ENCODE data around the gene BLTP3B. TPM values are rescaled to one million over a fixed set of nuclear protein-coding genes. Genes with fewer than 3 reads are reported as not detected.

Gene BLTP3B, protein sequence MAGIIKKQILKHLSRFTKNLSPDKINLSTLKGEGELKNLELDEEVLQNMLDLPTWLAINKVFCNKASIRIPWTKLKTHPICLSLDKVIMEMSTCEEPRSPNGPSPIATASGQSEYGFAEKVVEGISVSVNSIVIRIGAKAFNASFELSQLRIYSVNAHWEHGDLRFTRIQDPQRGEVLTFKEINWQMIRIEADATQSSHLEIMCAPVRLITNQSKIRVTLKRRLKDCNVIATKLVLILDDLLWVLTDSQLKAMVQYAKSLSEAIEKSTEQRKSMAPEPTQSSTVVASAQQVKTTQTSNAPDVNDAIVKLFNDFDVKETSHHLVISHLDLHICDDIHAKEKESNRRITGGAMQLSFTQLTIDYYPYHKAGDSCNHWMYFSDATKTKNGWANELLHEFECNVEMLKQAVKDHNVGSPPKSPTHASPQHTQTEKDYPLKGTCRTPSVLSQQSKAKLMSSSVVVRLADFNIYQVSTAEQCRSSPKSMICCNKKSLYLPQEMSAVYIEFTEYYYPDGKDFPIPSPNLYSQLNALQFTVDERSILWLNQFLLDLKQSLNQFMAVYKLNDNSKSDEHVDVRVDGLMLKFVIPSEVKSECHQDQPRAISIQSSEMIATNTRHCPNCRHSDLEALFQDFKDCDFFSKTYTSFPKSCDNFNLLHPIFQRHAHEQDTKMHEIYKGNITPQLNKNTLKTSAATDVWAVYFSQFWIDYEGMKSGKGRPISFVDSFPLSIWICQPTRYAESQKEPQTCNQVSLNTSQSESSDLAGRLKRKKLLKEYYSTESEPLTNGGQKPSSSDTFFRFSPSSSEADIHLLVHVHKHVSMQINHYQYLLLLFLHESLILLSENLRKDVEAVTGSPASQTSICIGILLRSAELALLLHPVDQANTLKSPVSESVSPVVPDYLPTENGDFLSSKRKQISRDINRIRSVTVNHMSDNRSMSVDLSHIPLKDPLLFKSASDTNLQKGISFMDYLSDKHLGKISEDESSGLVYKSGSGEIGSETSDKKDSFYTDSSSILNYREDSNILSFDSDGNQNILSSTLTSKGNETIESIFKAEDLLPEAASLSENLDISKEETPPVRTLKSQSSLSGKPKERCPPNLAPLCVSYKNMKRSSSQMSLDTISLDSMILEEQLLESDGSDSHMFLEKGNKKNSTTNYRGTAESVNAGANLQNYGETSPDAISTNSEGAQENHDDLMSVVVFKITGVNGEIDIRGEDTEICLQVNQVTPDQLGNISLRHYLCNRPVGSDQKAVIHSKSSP (N-terminal part only)
- 8.4 to 15.3 TPM (median 12.0 TPM) in 5 replicates for total RNA-seq (2022; extraction: Qiagen RNA extraction)

DNA sequence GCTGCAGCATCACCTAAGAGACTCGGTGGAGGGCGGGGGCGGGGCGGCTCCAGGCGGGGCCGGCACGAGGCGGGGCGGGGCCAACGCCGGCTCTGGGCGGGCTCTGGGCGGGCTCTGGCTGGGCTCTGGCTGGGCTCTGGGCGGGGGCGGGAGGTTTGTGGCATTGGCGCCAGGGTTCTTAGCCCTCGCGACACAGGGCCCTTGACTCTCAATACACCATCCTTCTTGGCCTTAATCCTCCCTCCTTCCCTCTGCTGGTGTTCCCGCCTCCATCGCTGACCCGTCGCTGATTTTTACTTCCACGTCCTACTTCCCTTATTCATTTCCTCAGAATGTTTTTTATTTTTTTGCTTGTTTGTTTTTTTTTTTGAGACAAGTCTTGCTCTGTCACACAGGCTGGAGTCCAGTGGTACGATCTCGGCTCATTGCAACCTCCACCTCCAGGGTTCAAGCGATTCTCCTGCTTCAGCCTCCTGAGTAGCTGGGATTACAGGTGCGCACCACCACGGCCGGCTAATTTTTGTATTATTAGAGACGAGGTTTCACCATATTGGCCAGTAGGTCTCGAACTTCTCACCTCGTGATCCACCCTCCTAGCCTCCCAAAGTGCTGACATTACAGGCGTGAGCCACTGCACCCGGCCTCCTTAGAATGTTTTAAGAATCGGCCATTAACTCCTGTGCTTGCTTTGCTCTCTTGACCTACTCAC, at the start of gene BLTP3B:
Gene BLTP3B, minus strand, starts transcription at position 24 of the 709 bp plus-strand sequence. CDS start 239 bp downstream, outside the sequence.

Other genes starting within 250 kb of the BLTP3B start
- 0.61 to 1.0 TPM (median 0.80 TPM) in 5 replicates for gene ANKS1B, start 157.9 kb downstream of the BLTP3B start, total RNA-seq (2022; extraction: Qiagen RNA extraction)
- 16.0 to 34.2 TPM (median 21.5 TPM) in 5 replicates for gene ACTR6, start 57.9 kb upstream of the BLTP3B start, total RNA-seq (2022; extraction: Qiagen RNA extraction)
- 0.28 to 1.5 TPM (median 1.2 TPM) in 5 replicates for gene DEPDC4, start 124.2 kb upstream of the BLTP3B start, total RNA-seq (2022; extraction: Qiagen RNA extraction)
- gene SCYL2, start 124.3 kb upstream of the BLTP3B start, total RNA-seq (2022; extraction: Qiagen RNA extraction): 15.6 to 24.9 TPM (median 19.8 TPM) in 5 replicates
- gene SLC17A8, start 214.2 kb upstream of the BLTP3B start, total RNA-seq (2022; extraction: Qiagen RNA extraction): 0.12 TPM in 1 of 5 replicates, not detected in the others